ENCODE measurements around the gene EMC10.
A peak's percentile ranks its signal among the peaks of the same experiment; 100 is the strongest.
"Not testable (repeated sequence)": the region's sequence is repeated elsewhere in the genome, so short reads cannot be mapped to it uniquely, and the experiment has no call there.

Gene EMC10

GRCh38 chr19:50453243-50453642 is 23.1 kb upstream of the EMC10 start:
- no peak for DNase-seq

DNA sequence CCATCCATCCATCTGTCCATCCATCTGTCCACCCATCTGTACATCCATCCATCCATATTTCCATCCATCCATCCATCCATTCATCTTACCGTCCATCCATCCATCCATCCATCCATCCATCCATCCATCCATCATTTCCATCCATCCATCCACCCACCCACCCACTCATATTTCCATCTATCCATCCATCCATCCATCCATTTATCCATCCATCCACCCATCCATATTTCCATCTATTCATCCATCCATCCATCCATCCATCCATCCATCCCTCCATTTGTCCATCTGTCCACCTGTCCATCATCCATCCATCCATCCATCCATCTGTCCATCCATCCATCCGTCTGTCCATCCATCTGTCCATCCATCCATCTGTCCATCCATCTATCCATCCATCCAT is 20.3 kb upstream of the EMC10 start:
- DNase-seq: no peak

GRCh38 chr19:50457300-50457699 is 19.0 kb upstream of the EMC10 start:
- no peak for DNase-seq

DNA sequence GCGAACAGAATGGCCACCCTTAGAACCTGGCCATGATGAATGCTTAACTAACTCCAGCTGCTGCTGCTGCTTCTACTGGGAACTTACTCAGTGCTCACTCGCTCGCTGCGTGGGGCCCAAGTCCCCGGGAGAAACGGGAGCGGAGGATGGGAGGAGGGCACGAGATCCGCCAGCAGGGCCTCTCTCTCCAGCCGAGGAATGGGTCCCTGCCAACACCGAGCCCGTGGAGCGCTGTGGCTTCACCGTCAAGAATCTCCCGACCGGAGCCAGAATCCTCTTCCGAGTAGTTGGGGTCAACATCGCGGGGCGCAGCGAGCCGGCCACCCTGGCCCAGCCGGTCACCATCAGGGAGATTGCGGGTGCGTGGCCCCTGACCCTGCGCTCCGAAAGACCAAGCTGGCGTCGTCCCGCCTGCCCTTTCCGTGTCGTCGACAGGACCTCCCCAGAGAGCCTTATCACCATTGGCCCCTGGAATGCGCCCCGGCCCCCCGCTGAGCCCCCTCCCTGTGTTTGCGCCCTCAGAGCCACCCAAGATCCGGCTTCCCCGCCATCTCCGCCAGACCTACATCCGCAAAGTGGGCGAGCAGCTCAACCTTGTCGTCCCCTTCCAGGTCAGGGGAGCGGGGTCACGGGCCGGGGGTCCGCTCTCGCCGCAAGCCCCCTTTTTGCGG is 17.8 kb upstream of the EMC10 start:
- DNase-seq: no peak

DNA sequence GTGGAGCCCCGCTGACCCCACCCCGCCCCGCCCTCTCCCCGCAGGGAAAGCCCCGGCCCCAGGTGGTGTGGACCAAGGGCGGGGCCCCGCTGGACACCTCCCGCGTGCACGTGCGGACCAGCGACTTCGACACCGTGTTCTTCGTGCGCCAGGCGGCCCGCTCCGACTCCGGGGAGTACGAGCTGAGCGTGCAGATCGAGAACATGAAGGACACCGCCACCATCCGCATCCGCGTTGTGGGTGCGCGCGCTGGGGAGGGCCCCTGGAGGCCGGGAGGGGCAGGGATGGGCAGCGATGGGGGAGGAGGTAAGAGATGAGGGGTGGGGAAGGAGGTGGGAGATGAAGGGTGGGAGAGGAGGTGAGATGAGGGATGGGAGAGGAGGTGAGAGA is 17.2 kb upstream of the EMC10 start:
- no peak for DNase-seq

- no peak for DNase-seq
Measured at GRCh38 chr19:50459638-50460037, 16.7 kb upstream of the EMC10 start.

DNA sequence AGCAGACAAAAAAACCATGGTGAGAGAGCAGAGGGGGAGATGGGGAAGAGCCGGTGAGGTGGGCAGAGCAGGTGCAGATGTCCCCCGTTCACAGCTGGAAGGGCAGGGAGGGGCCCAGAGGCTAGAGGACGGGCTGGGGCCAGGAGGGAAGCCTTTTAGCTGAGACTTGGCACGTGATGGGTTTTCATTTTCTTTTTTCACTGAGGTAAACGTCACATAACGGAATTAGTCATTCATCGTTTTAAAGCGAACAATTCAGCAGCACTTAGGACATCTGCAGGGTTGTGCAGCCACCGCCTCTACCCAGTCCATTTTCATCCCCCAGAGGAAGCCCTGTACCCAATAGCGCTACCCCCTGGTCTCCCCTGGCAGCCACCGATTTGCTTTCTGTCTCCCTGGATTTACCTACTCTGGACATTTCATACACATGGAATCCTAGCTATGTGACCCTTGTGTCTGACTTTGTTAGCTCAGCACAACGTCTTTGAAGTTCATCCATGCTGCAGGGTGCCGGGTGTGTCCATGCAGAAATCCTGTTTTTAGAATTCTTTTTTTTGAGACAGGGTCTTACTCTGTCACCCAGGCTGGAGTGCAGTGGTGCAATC is 16.0 kb upstream of the EMC10 start:
- DNase-seq: no peak

- peak; percentile 86 for DNase-seq
Measured at GRCh38 chr19:50461066-50461875, 15.0 kb upstream of the EMC10 start.

- no peak for DNase-seq
Measured at GRCh38 chr19:50462970-50463369, 13.3 kb upstream of the EMC10 start.

DNA sequence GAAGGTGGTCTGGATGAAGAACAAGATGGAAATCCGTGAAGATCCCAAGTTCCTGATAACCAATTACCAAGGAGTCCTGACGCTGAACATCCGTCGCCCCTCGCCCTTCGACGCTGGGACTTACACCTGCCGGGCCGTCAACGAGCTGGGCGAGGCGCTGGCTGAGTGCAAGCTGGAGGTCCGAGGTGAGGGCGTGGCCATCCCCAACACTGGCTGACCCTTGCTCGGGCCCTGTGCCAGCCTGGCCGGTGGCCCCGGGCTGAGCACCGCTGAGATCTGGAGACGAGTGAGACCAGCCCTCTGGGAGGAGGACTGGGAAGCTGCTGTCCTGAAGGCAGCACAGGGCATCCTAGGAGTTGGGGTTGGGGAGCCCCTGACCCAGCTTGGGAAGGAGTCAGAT is 12.0 kb upstream of the EMC10 start:
- DNase-seq: peak; percentile 22

DNA sequence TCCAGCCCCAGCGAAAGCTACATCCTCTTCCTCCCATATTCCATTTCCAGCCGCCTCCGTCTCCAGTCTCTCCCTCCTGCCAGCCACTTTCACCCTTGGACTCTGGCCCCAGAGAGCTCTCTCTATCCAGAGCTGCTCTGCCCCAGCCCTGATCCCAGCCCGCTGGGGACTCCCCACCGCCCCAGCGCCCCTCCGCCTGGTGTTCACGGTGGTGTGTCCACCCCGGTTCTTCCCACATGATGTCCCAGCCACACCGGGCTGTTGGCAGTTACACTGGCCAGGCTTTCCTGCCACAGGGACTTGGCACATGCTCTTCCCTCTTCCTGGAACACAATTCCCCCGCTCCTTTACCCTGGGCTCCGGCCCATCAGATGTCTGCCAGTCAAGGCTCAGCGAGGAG is 11.3 kb upstream of the EMC10 start:
- DNase-seq: no peak

- DNase-seq: peak; percentile 74
Measured at GRCh38 chr19:50465986-50466705, 10.2 kb upstream of the EMC10 start.

GRCh38 chr19:50466706-50467039 is 9.6 kb upstream of the EMC10 start:
- no peak for DNase-seq

DNA sequence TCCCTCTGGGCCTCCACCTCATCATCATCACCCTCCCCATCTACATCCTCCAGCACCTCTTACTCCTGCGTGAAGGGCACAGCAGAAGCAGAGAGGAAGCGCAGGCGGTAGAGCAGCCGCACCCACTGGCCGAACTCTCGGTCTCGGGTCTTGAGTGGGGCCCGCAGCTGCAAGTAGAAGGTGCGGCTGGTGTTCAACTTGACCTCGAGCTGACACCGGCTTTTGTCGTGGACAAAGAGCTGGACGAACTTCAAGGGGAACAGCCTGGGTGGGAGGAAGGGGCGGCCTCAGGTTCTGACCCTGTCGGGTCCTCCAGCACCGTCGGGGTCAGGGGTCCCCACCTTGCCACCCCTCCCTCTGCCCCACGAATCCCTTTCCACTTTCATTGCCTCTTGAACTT is 8.7 kb upstream of the EMC10 start:
- DNase-seq: no peak

- DNase-seq: no peak
Measured at GRCh38 chr19:50468818-50469217, 7.5 kb upstream of the EMC10 start.

DNA sequence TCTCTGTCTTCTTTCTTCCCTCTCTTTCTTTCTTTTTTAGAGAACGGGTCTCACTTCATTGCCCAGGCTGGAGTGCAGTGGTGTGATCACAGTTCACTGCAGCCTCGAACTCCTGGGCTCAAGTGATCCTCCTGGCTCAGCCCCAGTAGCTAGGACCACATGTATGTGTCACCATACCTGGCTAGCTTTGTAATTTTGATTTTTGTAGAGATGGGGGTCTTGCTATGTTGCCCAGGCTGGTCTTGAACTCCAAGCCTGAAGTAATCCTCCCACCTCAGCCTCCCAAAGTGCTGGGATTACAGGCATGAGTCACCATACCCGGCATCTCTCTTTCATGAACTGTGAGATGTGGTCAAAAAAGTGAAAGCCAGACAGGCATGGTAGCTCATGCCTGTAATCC is 3.0 kb upstream of the EMC10 start:
- not testable (repeated sequence) for DNase-seq

- DNase-seq: no peak
Measured at GRCh38 chr19:50475101-50475568, 1.2 kb upstream of the EMC10 start.

- no peak for DNase-seq
Measured at GRCh38 chr19:50475736-50476223, 527 bp upstream of the EMC10 start.

DNA sequence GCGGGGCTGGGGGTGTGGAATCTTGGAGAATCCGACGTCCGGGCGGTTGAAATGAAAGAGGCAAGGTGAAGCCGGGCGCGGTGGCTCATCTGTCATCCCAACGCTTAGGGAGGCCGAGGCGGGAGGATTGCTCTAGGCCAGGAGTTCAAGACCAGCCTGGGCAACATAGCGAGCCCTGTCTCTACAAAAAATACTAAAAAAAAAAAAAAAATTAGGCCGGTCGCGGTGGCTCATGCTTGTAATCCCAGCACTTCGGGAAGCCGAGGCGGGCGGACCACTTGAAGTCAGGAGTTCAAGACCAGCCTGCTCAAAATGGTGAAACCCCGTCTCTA is 566 bp downstream of the EMC10 start:
- DNase-seq: no peak

DNA sequence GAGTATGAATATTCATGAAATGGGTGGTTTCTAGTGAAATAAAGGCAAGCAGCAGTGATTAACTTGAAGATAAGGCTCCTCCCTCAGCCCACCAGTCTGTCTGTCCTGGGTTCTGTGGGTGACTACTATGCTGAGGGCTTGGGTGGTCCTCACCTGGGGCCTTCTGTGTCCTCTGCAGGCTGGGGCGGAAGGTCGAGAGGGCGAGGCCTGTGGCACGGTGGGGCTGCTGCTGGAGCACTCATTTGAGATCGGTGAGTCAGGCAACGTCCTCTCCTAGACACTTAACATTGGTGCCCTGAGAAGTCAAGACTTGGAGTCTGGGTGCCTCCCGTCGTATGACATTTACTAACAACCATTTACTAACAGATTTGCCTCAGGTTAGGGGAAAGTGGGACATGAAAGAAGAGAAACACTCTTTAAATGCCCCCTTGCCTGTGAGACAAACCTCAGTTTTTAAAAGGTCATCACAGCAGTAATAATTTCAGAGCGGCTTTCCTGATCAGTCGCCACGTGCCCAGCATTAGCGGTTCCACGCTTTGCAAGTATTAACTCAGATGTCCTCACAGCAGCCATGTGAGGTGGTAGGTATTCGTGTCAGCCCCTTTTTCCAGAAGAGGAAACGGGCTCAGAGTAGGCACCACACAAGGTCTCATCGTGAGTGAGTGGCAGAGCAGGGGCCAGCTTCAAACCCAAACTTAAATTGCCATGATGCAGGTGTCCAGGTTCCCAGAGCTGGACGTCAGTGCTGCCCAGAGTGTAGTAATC is 1.6 kb downstream of the EMC10 start:
- DNase-seq: no peak

DNA sequence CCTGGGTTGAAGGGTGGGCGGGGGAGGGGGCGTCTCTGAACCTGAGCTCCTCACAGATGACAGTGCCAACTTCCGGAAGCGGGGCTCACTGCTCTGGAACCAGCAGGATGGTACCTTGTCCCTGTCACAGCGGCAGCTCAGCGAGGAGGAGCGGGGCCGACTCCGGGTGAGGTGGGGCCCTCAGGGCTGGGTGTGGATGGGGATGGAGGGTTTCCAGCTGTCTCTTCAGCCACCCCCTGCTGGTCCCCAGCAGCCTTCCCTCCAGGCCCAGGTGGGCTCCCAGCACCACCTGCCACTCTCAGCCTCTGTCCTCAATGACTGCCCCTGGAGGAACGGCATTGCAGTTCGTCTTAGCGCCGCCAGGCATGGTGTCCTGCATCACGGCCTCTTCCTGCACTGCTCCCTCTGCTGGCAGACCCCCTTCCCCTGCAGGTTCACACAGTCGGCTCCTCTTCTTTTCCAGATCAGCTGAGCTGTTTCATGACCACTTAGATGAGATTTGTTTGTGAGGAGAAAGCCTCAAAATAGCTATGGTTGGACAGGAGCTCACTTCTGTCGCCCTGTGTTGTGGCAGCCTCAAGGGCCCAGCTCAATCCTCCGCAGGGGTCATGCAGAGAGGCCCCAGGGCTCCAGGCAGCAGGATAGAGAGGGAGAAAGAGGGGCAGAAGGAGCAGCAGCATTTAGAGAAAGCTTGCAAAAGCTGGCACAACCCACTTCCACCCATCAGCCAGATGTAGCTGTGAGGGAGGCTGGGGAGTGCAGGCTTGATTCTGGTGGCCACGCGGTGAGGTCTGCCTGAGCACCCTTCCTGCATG is 2.8 kb downstream of the EMC10 start:
- DNase-seq: no peak

GRCh38 chr19:50479761-50480251 is 3.5 kb downstream of the EMC10 start:
- DNase-seq: no peak

All from NCI-H146 (cell line).